Measurements from ENCODE around the gene TATDN2.

The TATDN2 gene, protein sequence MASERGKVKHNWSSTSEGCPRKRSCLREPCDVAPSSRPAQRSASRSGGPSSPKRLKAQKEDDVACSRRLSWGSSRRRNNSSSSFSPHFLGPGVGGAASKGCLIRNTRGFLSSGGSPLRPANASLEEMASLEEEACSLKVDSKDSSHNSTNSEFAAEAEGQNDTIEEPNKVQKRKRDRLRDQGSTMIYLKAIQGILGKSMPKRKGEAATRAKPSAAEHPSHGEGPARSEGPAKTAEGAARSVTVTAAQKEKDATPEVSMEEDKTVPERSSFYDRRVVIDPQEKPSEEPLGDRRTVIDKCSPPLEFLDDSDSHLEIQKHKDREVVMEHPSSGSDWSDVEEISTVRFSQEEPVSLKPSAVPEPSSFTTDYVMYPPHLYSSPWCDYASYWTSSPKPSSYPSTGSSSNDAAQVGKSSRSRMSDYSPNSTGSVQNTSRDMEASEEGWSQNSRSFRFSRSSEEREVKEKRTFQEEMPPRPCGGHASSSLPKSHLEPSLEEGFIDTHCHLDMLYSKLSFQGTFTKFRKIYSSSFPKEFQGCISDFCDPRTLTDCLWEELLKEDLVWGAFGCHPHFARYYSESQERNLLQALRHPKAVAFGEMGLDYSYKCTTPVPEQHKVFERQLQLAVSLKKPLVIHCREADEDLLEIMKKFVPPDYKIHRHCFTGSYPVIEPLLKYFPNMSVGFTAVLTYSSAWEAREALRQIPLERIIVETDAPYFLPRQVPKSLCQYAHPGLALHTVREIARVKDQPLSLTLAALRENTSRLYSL

DNA sequence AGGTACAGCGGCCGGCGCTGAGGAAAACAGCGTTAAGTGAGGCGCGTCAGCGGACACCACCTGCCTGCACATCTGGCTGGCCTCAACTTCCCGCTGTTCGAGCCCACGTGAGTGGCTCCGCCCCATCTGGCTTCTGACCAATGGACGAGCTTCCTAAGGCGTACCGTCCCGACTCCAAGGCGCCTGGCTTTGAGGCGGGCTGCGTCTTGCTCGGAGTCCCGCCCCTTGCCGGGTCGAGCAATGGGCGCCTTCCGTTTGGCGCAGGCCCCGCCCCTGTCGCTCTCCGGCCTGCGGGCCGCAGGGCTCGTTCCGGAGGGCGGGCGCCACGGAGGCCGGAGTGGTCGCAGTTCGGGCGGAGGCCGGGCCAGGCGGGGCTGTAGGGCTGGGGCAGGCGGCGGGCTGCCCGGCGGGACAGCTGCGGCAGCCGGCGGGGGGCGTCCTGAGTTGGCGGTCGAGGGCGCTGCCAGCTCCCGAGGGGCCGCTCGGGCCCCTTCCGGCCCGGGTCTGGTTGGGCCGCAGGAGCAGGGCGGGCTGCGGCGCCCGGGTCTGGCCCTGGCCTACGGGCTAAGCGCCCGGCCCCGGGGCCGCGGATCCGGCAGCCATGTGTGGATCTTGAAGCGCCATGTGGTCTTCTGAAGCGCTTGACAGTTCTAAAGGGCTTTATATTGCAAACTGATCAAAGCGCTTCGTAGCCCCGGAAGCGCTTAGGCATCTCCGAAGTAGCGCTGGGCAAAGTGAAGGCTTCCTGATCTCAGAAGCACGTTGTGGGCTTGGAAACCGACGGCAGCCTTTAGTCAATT, at the start of gene TATDN2:
Gene TATDN2, plus strand, starts transcription at position 276 of the 800 bp plus-strand sequence. CDS start 742 bp downstream, outside the sequence.
- Histone ChIP-seq H3K9ac (ENCODE audit: low read depth in 1 of 2, low read length in 2 of 2) (peak within 1 kb of the TSS; percentile 75 to 94), H3K4me1 (ENCODE audit: control insufficient read depth in 2 of 2, insufficient read depth in 2 of 2, low read length in 2 of 2) (peaks cover 18 to 26% of the 10 kb centered on the region in 2 donors), H3K4me3 (ENCODE audit: low read length in 2 of 2) (peak within 1 kb of the TSS; percentile 77 to 90), H3K9me3 (ENCODE audit: control insufficient read depth in 2 of 2, low read length in 2 of 2) (no peaks in the 10 kb centered on the region), H3K36me3 (ENCODE audit: control insufficient read depth in 2 of 2, insufficient read depth in 2 of 2, low read length in 2 of 2) (peaks cover 3 to 11% of the 10 kb centered on the region in 2 donors), H3K27ac (ENCODE audit: low read depth in 2 of 2, low read length in 2 of 2) (peak within 1 kb of the TSS; percentile 75 to 82), H3K27me3 (ENCODE audit: control insufficient read depth in 2 of 2, insufficient read depth in 2 of 2, low read length in 2 of 2) (no peaks in the 10 kb centered on the region)

DNA sequence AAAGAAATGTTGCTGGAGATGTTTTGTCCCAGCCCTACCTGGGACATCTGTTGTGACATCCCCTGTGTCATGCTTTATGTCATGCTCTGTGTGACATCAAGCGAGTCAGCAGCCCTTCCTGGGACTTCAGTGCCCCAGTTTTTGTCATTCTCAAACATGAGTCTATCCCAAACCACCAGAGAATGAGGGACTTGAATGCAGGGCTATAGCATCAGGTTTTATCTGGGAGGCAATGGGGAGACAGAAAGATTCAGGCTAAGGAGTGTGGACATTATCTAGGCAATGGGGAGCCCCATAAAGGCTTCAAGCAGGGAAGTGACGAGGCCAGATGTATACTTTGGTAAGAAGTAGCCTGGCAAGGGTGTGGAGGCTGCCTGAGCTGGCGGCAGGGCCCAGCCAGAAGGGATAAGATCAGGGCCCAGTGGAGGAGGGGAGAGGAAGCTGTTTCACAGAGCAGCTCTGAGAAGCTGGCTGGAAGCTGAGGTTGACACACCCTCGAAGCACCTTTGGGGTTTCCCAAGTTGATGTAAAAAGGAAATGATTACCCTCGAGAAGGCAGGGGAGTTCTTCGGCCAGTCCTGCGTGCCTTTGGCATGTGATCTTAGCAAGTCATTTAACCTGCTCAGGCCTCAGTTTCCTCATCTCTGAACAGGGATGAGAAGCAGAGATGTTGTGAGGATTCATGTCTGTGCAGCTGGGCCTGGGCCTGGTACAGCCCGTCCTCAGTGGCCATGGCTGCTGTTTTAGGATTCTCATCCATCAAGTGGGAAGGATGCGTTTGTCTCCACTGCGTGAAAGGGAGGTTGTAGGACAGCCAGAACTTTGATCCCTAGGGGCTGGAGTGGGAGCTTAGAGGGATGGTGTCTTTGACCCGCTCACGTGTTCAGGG, 49.3 kb upstream of the TATDN2 start:
- H3K4me3 ChIP-seq (ENCODE audit: low read length in 2 of 2): peak overlapping the region in 1 of 2 donors; percentile 13
- peaks cover 31 to 35% of the 10 kb centered on the region in 2 donors for H3K4me1 ChIP-seq (ENCODE audit: control insufficient read depth in 2 of 2, insufficient read depth in 2 of 2, low read length in 2 of 2)
- peak overlapping the region; percentile 46 to 52 for H3K27ac ChIP-seq (ENCODE audit: low read depth in 2 of 2, low read length in 2 of 2)
- H3K36me3 ChIP-seq (ENCODE audit: control insufficient read depth in 2 of 2, insufficient read depth in 2 of 2, low read length in 2 of 2): no peaks in the 10 kb centered on the region
- peak overlapping the region in 1 of 2 donors; percentile 16 for H3K9ac ChIP-seq (ENCODE audit: low read depth in 1 of 2, low read length in 2 of 2)
- no peaks in the 10 kb centered on the region for H3K27me3 ChIP-seq (ENCODE audit: control insufficient read depth in 2 of 2, insufficient read depth in 2 of 2, low read length in 2 of 2)
- no peaks in the 10 kb centered on the region for H3K9me3 ChIP-seq (ENCODE audit: control insufficient read depth in 2 of 2, low read length in 2 of 2)

DNA sequence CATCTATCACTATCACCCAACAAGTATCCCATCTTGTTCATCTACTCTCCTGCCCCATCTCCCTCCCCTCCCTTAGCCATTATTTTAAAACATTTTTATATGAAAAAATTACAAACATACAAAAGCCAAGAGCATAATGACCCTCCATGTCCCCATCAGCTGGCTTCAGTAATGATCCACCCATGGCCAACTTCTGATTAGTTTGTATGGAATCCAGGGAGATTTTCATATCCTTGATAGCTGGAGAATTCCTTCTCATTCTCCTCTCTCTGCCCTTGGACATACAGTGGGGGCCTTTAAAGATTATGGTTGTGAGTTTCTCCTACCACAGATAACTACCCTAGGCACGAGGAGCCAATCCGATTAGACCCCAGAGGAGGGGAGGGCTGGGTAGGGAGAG, 43.3 kb upstream of the TATDN2 start:
- no peaks in the 10 kb centered on the region for H3K27me3 ChIP-seq (ENCODE audit: control insufficient read depth in 2 of 2, insufficient read depth in 2 of 2, low read length in 2 of 2)
- no peak overlapping the region for H3K4me3 ChIP-seq (ENCODE audit: low read length in 2 of 2)
- H3K4me1 ChIP-seq (ENCODE audit: control insufficient read depth in 2 of 2, insufficient read depth in 2 of 2, low read length in 2 of 2): peaks cover 4 to 14% of the 10 kb centered on the region in 2 donors
- H3K9me3 ChIP-seq (ENCODE audit: control insufficient read depth in 2 of 2, low read length in 2 of 2): no peaks in the 10 kb centered on the region
- H3K9ac ChIP-seq (ENCODE audit: low read depth in 1 of 2, low read length in 2 of 2): no peak overlapping the region
- no peaks in the 10 kb centered on the region for H3K36me3 ChIP-seq (ENCODE audit: control insufficient read depth in 2 of 2, insufficient read depth in 2 of 2, low read length in 2 of 2)
- H3K27ac ChIP-seq (ENCODE audit: low read depth in 2 of 2, low read length in 2 of 2): no peak overlapping the region

DNA sequence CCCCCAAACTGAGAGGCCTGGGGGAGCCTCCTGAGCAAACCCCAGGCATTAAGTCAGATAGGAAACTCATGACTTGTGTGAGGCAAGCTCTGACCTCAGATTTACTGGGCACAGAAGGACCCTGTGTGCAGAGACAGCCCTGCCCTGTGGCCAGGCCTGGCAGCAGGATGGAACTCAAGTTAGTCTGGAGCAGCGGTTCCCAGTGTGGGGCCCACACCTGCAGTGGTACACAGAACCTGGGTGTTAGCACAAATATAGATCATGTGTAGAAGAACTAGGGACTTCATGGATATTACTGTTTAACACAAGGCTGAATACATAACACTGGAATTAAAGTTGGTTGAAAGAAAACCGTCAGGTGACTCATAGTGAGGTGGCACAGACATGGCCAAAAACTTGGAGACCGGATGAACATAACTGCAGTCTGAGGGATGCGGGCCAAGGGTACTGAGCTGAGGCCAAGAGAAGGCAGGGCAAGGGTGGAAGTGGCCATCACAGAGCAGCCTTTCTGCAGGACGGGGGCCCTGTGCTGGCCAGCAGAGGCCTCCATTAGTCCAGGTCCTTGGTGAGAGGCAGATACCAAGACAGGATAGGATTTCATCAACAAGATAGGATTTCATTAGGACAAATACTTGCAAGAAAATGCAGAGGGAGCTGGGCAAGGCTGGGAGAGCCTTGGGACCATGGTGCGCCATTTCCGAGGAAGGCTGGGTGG, 42.7 kb upstream of the TATDN2 start:
- H3K4me1 ChIP-seq (ENCODE audit: control insufficient read depth in 2 of 2, insufficient read depth in 2 of 2, low read length in 2 of 2): peaks cover 4 to 14% of the 10 kb centered on the region in 2 donors
- no peaks in the 10 kb centered on the region for H3K9me3 ChIP-seq (ENCODE audit: control insufficient read depth in 2 of 2, low read length in 2 of 2)
- no peak overlapping the region for H3K4me3 ChIP-seq (ENCODE audit: low read length in 2 of 2)
- H3K9ac ChIP-seq (ENCODE audit: low read depth in 1 of 2, low read length in 2 of 2): no peak overlapping the region
- H3K36me3 ChIP-seq (ENCODE audit: control insufficient read depth in 2 of 2, insufficient read depth in 2 of 2, low read length in 2 of 2): no peaks in the 10 kb centered on the region
- no peak overlapping the region for H3K27ac ChIP-seq (ENCODE audit: low read depth in 2 of 2, low read length in 2 of 2)
- no peaks in the 10 kb centered on the region for H3K27me3 ChIP-seq (ENCODE audit: control insufficient read depth in 2 of 2, insufficient read depth in 2 of 2, low read length in 2 of 2)

DNA sequence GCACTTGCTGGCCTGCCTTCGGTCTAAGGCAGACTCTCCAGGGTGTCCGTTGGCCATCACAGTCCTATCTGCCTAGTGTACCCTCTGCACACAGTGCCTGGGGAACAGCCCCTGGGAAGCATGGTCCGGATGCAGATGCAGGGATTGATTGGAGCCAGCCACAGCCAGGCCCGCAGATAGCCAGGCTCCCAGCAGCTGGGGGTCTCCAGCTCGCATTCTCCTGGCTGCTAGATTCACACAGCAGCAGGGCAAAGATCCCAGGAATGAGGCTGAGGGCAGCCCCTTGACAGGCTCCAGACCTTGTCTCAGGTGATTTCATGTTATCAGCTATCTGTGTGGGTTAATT, 42.1 kb upstream of the TATDN2 start:
- Histone ChIP-seq H3K27ac (ENCODE audit: low read depth in 2 of 2, low read length in 2 of 2) (no peak overlapping the region), H3K9ac (ENCODE audit: low read depth in 1 of 2, low read length in 2 of 2) (no peak overlapping the region), H3K4me1 (ENCODE audit: control insufficient read depth in 2 of 2, insufficient read depth in 2 of 2, low read length in 2 of 2) (peaks cover 4 to 14% of the 10 kb centered on the region in 2 donors), H3K4me3 (ENCODE audit: low read length in 2 of 2) (no peak overlapping the region), H3K9me3 (ENCODE audit: control insufficient read depth in 2 of 2, low read length in 2 of 2) (no peaks in the 10 kb centered on the region), H3K36me3 (ENCODE audit: control insufficient read depth in 2 of 2, insufficient read depth in 2 of 2, low read length in 2 of 2) (no peaks in the 10 kb centered on the region), H3K27me3 (ENCODE audit: control insufficient read depth in 2 of 2, insufficient read depth in 2 of 2, low read length in 2 of 2) (no peaks in the 10 kb centered on the region)

DNA sequence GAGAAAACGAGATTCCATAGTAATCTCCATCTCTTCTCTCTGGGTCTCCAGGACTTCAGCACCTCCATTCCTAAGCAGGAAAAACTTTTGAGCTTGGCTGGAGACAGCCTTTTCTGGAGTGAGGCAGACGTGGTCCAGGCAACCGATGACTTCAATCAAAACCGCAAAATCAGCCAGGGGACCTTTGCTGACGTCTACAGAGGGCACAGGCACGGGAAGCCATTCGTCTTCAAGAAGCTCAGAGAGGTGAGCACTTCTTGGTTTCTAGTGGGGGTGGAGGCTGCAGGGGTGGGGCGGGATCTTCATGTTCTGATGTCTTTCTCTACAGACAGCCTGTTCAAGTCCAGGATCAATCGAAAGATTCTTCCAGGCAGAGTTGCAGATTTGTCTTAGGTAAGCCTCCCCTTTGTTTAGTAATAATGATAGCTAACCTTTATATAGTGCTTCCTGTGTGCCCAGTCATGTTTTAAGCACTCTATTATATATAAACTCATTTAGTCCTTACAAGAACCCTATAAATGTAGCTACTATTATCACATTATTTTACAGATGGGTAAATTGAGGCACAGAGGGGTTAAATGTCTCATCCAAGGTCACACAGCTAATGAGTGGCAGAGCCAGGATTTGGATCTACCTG, 35.0 kb upstream of the TATDN2 start:
- no peaks in the 10 kb centered on the region for H3K4me1 ChIP-seq (ENCODE audit: control insufficient read depth in 2 of 2, insufficient read depth in 2 of 2, low read length in 2 of 2)
- peaks cover 2 to 4% of the 10 kb centered on the region in 2 donors for H3K36me3 ChIP-seq (ENCODE audit: control insufficient read depth in 2 of 2, insufficient read depth in 2 of 2, low read length in 2 of 2)
- no peak overlapping the region for H3K27ac ChIP-seq (ENCODE audit: low read depth in 2 of 2, low read length in 2 of 2)
- H3K9me3 ChIP-seq (ENCODE audit: control insufficient read depth in 2 of 2, low read length in 2 of 2): no peaks in the 10 kb centered on the region
- no peaks in the 10 kb centered on the region for H3K27me3 ChIP-seq (ENCODE audit: control insufficient read depth in 2 of 2, insufficient read depth in 2 of 2, low read length in 2 of 2)
- H3K9ac ChIP-seq (ENCODE audit: low read depth in 1 of 2, low read length in 2 of 2): no peak overlapping the region
- no peak overlapping the region for H3K4me3 ChIP-seq (ENCODE audit: low read length in 2 of 2)

DNA sequence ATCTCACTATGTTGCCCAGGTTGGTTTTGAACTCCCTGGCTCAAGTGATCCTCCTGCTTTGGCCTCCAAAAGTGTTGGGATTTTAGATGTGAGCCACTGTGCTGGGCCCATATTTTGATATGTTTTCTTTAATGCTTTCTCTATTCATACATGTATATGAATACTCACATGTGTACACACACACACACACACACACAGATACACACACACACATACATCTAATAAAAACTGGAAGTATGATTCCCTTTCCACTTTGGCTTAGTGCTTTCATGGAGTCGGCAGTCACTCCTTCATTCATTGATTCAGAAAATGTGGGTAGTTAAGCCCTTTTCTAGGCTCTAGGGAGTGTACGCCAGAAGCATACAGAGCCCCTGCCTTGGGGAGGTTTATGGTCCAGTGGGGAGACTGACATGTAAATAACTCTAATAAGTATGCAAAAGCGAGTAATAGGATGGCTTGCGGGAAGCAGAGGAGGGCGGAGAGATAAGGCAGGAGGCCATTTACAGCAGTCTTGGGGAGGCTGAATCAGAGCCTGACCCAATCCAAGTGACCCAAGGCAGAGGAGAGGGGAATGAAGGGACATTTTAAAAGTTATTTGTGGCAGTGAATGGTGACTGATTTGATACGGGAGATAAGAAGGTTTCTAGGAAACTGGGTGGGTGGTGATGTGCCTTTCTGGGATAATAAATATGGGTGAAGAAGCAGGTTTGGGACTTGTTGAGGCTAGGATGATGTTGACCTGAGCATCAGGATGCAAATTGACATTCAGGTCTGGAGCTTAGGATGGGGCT, 32.5 kb upstream of the TATDN2 start:
- H3K4me3 ChIP-seq (ENCODE audit: low read length in 2 of 2): no peak overlapping the region
- no peaks in the 10 kb centered on the region for H3K4me1 ChIP-seq (ENCODE audit: control insufficient read depth in 2 of 2, insufficient read depth in 2 of 2, low read length in 2 of 2)
- no peak overlapping the region for H3K27ac ChIP-seq (ENCODE audit: low read depth in 2 of 2, low read length in 2 of 2)
- peaks cover 2 to 4% of the 10 kb centered on the region in 2 donors for H3K36me3 ChIP-seq (ENCODE audit: control insufficient read depth in 2 of 2, insufficient read depth in 2 of 2, low read length in 2 of 2)
- no peaks in the 10 kb centered on the region for H3K9me3 ChIP-seq (ENCODE audit: control insufficient read depth in 2 of 2, low read length in 2 of 2)
- H3K9ac ChIP-seq (ENCODE audit: low read depth in 1 of 2, low read length in 2 of 2): no peak overlapping the region
- H3K27me3 ChIP-seq (ENCODE audit: control insufficient read depth in 2 of 2, insufficient read depth in 2 of 2, low read length in 2 of 2): no peaks in the 10 kb centered on the region

DNA sequence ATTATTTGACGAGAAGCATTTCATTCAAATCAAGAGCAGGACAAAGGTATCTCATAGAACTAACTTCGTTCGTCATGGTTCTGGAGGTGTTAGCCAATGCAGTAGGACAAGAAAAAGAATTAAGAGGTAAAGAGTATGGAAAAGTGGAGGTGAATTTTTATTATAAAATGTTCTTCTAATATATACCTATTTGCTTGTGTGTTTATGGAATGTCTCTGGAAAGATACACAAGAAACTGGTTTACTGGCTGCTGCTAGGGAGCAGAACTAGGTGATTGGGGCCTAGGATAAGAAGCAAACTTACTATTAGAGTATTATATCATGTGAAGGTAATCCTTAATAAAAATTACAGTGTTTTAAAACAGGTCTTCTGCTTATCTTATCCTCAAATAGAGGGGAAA, 30.9 kb upstream of the TATDN2 start:
- no peaks in the 10 kb centered on the region for H3K4me1 ChIP-seq (ENCODE audit: control insufficient read depth in 2 of 2, insufficient read depth in 2 of 2, low read length in 2 of 2)
- no peaks in the 10 kb centered on the region for H3K27me3 ChIP-seq (ENCODE audit: control insufficient read depth in 2 of 2, insufficient read depth in 2 of 2, low read length in 2 of 2)
- H3K4me3 ChIP-seq (ENCODE audit: low read length in 2 of 2): no peak overlapping the region
- H3K9ac ChIP-seq (ENCODE audit: low read depth in 1 of 2, low read length in 2 of 2): no peak overlapping the region
- peaks cover 2 to 4% of the 10 kb centered on the region in 2 donors for H3K36me3 ChIP-seq (ENCODE audit: control insufficient read depth in 2 of 2, insufficient read depth in 2 of 2, low read length in 2 of 2)
- no peaks in the 10 kb centered on the region for H3K9me3 ChIP-seq (ENCODE audit: control insufficient read depth in 2 of 2, low read length in 2 of 2)
- no peak overlapping the region for H3K27ac ChIP-seq (ENCODE audit: low read depth in 2 of 2, low read length in 2 of 2)
